ENCODE results near the gene DLG5.

GRCh38 chr10:77804371-77804770 lies 122.2 kb downstream of the DLG5 start:
- TF ChIP-seq POLR2A (IDR thresholded peaks at IDR 0.05) (no peak), CTCF (IDR thresholded peaks at IDR 0.05) (no peak), EP300 (IDR thresholded peaks at IDR 0.05) (no peak), POLR2AphosphoS5 (IDR thresholded peaks at IDR 0.05) (no peak)

Data from gastroesophageal sphincter (tissue), 3 donors.